ENCODE measurements around the gene LAMTOR4.

LAMTOR4 gene

GRCh38 chr7:100157334-100158228 is 8.9 kb downstream of the LAMTOR4 start:
- H3F3A ChIP-seq (ENCODE audit: insufficient read depth, low read length): peaks cover under 1% of the 10 kb centered on the region; the same call in 1 of the 2 replicates
- peaks cover 27% of the 10 kb centered on the region for H3K79me2 ChIP-seq (ENCODE audit: low read length)
- H3K27ac ChIP-seq (ENCODE audit: low read length): no peak overlapping the region
- H3K4me3 ChIP-seq (ENCODE audit: low read length): peak overlapping the region; percentile 87
- H3K4me2 ChIP-seq (ENCODE audit: low read depth, low read length): peak overlapping the region; percentile 70
- H4K20me1 ChIP-seq (ENCODE audit: insufficient read depth, low read length): no peaks in the 10 kb centered on the region
- peaks cover 10% of the 10 kb centered on the region for H3K27me3 ChIP-seq (replicated peaks; ENCODE audit: insufficient read depth, low read length)
- TF ChIP-seq, protein P1, sequence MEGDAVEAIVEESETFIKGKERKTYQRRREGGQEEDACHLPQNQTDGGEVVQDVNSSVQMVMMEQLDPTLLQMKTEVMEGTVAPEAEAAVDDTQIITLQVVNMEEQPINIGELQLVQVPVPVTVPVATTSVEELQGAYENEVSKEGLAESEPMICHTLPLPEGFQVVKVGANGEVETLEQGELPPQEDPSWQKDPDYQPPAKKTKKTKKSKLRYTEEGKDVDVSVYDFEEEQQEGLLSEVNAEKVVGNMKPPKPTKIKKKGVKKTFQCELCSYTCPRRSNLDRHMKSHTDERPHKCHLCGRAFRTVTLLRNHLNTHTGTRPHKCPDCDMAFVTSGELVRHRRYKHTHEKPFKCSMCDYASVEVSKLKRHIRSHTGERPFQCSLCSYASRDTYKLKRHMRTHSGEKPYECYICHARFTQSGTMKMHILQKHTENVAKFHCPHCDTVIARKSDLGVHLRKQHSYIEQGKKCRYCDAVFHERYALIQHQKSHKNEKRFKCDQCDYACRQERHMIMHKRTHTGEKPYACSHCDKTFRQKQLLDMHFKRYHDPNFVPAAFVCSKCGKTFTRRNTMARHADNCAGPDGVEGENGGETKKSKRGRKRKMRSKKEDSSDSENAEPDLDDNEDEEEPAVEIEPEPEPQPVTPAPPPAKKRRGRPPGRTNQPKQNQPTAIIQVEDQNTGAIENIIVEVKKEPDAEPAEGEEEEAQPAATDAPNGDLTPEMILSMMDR (IDR thresholded peaks at IDR 0.05; ENCODE audit: low read length): no peak
- TF ChIP-seq EZH2 (optimal IDR thresholded peaks at IDR 0.05; ENCODE audit: low read depth, low read length) (no peak), EZH2phosphoT487 (IDR thresholded peaks at IDR 0.05; ENCODE audit: low read length) (no peak)
- H3K9ac ChIP-seq (ENCODE audit: low read length): peak overlapping the region; percentile 86
- H3K4me1 ChIP-seq (ENCODE audit: low read length): peaks cover 8% of the 10 kb centered on the region; the same call in 1 of the 2 replicates
- 0 out of 2 replicates have a peak overlapping the region, but pooled peaks have one; percentile 89 for H2AFZ ChIP-seq (ENCODE audit: low read length)
- DNase-seq: no peak
- H3K36me3 ChIP-seq (replicated peaks; ENCODE audit: insufficient read depth, low read length): no peaks in the 10 kb centered on the region
- no peaks in the 10 kb centered on the region for H3K9me2 ChIP-seq (replicated peaks; ENCODE audit: insufficient read depth, low read length)
- no peaks in the 10 kb centered on the region for H3K9me3 ChIP-seq (replicated peaks; ENCODE audit: insufficient read depth, low read length)

DNA sequence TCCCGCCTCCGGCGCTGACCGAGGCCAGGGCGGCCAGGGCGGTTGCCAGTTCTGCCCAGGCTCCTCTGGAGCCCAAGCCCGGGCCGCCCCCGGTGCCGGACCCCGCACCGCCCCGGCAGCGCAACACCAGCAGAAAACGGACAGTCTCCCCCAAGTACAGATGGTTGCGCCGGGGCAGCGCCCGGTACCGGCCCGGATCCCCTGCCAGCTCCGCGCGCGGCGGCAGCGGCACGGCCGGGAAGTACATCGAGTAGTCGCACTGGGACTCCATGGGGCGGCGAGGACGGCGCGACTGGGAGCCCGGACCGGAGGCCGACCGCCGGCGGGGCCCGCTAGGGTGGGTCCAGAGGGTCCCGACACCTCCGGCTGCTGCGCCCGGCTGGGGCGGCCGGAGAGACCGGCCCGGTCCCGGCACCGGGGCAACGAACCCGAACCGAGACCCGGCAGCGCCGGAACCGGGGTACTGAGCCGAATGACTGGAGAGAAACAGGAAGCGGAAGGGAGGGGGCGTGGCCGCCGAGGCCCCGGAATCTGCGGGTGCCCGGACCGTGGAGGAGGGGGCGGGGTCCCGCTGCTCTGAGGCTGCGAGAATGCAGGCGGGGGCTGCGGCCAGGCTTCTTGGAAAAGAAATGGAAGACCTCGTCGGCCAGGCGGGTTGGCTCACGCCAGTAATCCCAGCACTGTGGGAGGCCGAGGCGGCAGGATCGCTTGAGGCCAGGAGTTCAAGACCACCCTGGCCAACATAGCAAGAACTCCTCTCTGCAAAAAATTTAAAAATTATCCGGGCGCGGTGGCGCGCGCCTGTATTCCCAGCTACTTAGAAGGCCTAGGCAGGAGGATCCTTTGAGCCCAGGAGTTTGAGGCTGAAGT is 9.7 kb downstream of the LAMTOR4 start, which contains the start of gene TRAPPC14:
Gene TRAPPC14, minus strand, starts transcription at position 495 of the 870 bp plus-strand sequence. Its CDS starts 224 bp downstream, at position 271.
- H3K9ac ChIP-seq (ENCODE audit: low read length): peak within 1 kb of the TSS; percentile 86
- H3K4me2 ChIP-seq (ENCODE audit: low read depth, low read length): peak within 1 kb of the TSS; percentile 70
- H3K9me2 ChIP-seq (replicated peaks; ENCODE audit: insufficient read depth, low read length): no peaks in the 10 kb centered on the region
- H3K9me3 ChIP-seq (replicated peaks; ENCODE audit: insufficient read depth, low read length): no peaks in the 10 kb centered on the region
- H2AFZ ChIP-seq (ENCODE audit: low read length): peak within 1 kb of the TSS; percentile 89
- peak; percentile 78 for DNase-seq
- H3K27ac ChIP-seq (ENCODE audit: low read length): no peak within 1 kb of the TSS
- peak within 1 kb of the TSS; percentile 87 for H3K4me3 ChIP-seq (ENCODE audit: low read length)
- no peaks in the 10 kb centered on the region for H3K36me3 ChIP-seq (replicated peaks; ENCODE audit: insufficient read depth, low read length)
- peaks cover 8% of the 10 kb centered on the region; the same call in 1 of the 2 replicates for H3K4me1 ChIP-seq (ENCODE audit: low read length)
- no peaks in the 10 kb centered on the region for H4K20me1 ChIP-seq (ENCODE audit: insufficient read depth, low read length)
- H3F3A ChIP-seq (ENCODE audit: insufficient read depth, low read length): no peaks in the 10 kb centered on the region; the same call in 1 of the 2 replicates
- H3K27me3 ChIP-seq (replicated peaks; ENCODE audit: insufficient read depth, low read length): peaks cover 19% of the 10 kb centered on the region
- TF ChIP-seq EZH2 (optimal IDR thresholded peaks at IDR 0.05; ENCODE audit: low read depth, low read length): no peak
- TF ChIP-seq, protein P1 (IDR thresholded peaks at IDR 0.05; ENCODE audit: low read length): no peak
- H3K79me2 ChIP-seq (ENCODE audit: low read length): peaks cover 27% of the 10 kb centered on the region

DNA sequence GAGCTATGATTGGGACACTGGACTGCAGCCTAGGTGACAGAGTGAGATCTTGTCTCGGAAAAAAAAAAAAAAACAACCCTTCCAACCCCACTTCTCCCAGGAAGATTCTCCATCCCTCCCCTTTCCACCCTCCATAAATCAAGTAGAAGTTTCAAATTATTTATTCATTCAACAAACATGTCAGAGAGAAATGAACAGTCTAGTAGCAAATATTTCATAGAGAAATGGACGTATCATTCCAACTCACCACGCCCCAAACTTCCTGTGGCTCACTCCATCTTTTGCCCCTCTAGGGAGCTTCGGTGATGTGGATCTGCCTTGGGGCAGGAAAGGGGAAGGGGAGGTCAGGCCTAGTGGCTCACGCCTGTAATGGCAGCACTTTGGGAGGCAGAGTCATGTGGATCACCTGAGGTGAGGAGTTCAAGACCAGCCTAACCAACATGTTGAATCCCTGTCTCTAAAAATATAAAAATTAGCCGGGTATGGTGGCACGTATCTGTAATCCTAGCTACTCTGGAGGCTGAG is 10.4 kb downstream of the LAMTOR4 start:
- H4K20me1 ChIP-seq (ENCODE audit: insufficient read depth, low read length): no peaks in the 10 kb centered on the region
- H3K4me2 ChIP-seq (ENCODE audit: low read depth, low read length): peak overlapping the region; percentile 70; the same call in 1 of the 2 replicates
- peak overlapping the region; percentile 86; the same call in 1 of the 2 replicates for H3K9ac ChIP-seq (ENCODE audit: low read length)
- H3K4me3 ChIP-seq (ENCODE audit: low read length): peak overlapping the region; percentile 87
- no peaks in the 10 kb centered on the region; the same call in 1 of the 2 replicates for H3F3A ChIP-seq (ENCODE audit: insufficient read depth, low read length)
- H3K4me1 ChIP-seq (ENCODE audit: low read length): peaks cover 8% of the 10 kb centered on the region; the same call in 1 of the 2 replicates
- H3K27me3 ChIP-seq (replicated peaks; ENCODE audit: insufficient read depth, low read length): peaks cover 26% of the 10 kb centered on the region
- peak overlapping the region; percentile 89 for H2AFZ ChIP-seq (ENCODE audit: low read length)
- H3K79me2 ChIP-seq (ENCODE audit: low read length): peaks cover 22% of the 10 kb centered on the region
- no peak for TF ChIP-seq EZH2phosphoT487 (IDR thresholded peaks at IDR 0.05; ENCODE audit: low read length)
- TF ChIP-seq EZH2 (optimal IDR thresholded peaks at IDR 0.05; ENCODE audit: low read depth, low read length): no peak
- TF ChIP-seq, protein P1 (IDR thresholded peaks at IDR 0.05; ENCODE audit: low read length): no peak
- no peaks in the 10 kb centered on the region for H3K9me2 ChIP-seq (replicated peaks; ENCODE audit: insufficient read depth, low read length)
- no peaks in the 10 kb centered on the region for H3K36me3 ChIP-seq (replicated peaks; ENCODE audit: insufficient read depth, low read length)
- no peaks in the 10 kb centered on the region for H3K9me3 ChIP-seq (replicated peaks; ENCODE audit: insufficient read depth, low read length)
- no peak overlapping the region for H3K27ac ChIP-seq (ENCODE audit: low read length)
- no peak for DNase-seq

Measured in MM.1S (cell line).